ENCODE data around the gene PLEKHD1.

Gene PLEKHD1

DNA sequence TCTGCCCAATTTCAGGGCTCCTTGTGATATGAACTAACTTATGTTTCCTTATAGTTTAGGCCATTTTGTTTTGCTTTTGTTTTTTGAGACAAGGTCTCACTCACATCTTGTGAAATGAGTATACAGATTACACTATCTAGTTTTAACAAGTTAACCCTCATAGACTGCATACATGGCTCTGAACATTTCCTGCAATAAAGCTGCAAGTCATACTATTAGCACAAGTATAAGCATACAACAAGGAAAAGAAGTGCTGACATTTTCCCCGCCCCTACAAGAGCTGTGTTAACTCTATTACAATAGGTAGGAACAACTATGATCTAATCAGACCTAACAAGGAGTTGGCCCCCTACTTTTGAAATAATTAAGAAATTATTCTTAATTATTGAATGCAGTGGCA, 54.2 kb downstream of the PLEKHD1 start:
- Histone ChIP-seq H3K9me3 (ENCODE audit: control insufficient read depth, insufficient read depth, low read length) (no peaks in the 10 kb centered on the region), H3K4me1 (ENCODE audit: insufficient read depth, low read length) (no peaks in the 10 kb centered on the region), H3K9ac (ENCODE audit: low read depth, low read length) (no peak overlapping the region), H3K36me3 (ENCODE audit: insufficient read depth, low read length) (no peaks in the 10 kb centered on the region)

- H3K9ac ChIP-seq (ENCODE audit: low read depth, low read length): no peak overlapping the region
- H3K9me3 ChIP-seq (ENCODE audit: control insufficient read depth, insufficient read depth, low read length): no peaks in the 10 kb centered on the region
- no peaks in the 10 kb centered on the region for H3K36me3 ChIP-seq (ENCODE audit: insufficient read depth, low read length)
- H3K4me1 ChIP-seq (ENCODE audit: insufficient read depth, low read length): no peaks in the 10 kb centered on the region
Observed at GRCh38 chr14:69539631-69540410, 55.3 kb downstream of the PLEKHD1 start.

DNA sequence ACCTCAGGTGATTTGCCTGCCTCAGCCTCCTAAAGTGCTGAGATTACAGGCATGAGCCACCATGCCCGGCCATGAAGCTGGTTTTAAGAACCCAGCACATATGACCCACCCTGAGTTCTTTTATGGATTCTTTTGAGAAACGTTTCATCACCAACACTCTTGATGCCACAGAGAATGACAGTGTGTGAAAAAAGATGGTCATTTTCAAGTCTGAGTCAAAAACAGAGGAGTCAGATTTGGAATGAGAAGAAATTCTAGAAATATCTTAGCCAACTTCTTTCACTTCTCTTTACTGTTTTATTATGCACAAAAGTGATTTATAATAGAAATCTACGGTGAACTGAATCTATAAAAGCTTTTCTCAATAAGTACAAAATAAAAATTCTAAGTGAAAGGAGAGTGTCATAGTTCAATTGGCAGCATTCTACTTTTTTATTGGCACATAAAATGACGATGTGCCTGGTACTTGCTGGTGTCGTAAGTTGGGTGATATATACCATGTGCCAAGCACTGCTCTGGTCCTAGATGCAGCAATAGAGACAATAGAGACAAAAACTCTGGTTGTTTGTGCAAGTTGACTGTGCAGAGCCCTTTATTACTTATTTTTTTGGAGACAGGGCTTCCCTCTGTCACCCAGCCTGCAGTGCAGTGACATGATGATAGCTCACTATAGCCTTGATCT, 56.3 kb downstream of the PLEKHD1 start:
- no peaks in the 10 kb centered on the region for H3K36me3 ChIP-seq (ENCODE audit: insufficient read depth, low read length)
- H3K9ac ChIP-seq (ENCODE audit: low read depth, low read length): no peak overlapping the region
- no peaks in the 10 kb centered on the region for H3K4me1 ChIP-seq (ENCODE audit: insufficient read depth, low read length)
- no peaks in the 10 kb centered on the region for H3K9me3 ChIP-seq (ENCODE audit: control insufficient read depth, insufficient read depth, low read length)

DNA sequence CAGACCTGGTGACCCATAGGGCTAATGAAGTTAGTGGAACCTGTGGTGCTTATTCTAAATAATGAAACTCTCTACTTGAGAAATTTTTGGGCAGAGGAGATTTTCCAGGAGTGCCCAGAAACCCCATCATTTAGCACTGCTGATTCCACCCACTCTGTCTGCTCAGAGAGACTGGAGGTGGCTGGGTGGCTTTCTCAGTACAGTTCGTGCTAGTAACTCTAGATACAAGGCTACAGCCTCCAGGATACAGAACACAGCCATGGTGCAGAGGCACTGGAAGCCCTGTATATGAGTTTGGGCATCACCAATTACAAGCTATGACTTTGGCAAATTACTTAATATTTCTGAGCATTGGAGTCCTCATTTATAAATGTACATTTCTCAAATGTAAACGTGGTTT, 57.8 kb downstream of the PLEKHD1 start:
- Histone ChIP-seq H3K36me3 (ENCODE audit: insufficient read depth, low read length) (no peaks in the 10 kb centered on the region), H3K9ac (ENCODE audit: low read depth, low read length) (no peak overlapping the region), H3K9me3 (ENCODE audit: control insufficient read depth, insufficient read depth, low read length) (no peaks in the 10 kb centered on the region), H3K4me1 (ENCODE audit: insufficient read depth, low read length) (no peaks in the 10 kb centered on the region)

GRCh38 chr14:69543341-69544115, 59.0 kb downstream of the PLEKHD1 start:
- H3K4me1 ChIP-seq (ENCODE audit: insufficient read depth, low read length): no peaks in the 10 kb centered on the region
- H3K36me3 ChIP-seq (ENCODE audit: insufficient read depth, low read length): no peaks in the 10 kb centered on the region
- no peak overlapping the region for H3K9ac ChIP-seq (ENCODE audit: low read depth, low read length)

GRCh38 chr14:69547701-69548348, 63.3 kb downstream of the PLEKHD1 start:
- peak overlapping the region; percentile 56; the same call in 1 of the 2 replicates for H3K9ac ChIP-seq (ENCODE audit: low read depth, low read length)

More at GRCh38 chr14:69543341-69544115, 59.0 kb downstream of the PLEKHD1 start:
- H3K9me3 ChIP-seq (ENCODE audit: control insufficient read depth, insufficient read depth, low read length): no peaks in the 10 kb centered on the region

GRCh38 chr14:69548566-69548965, 64.0 kb downstream of the PLEKHD1 start:
- no peaks in the 10 kb centered on the region for H3K36me3 ChIP-seq (ENCODE audit: insufficient read depth, low read length)
- peaks cover 6% of the 10 kb centered on the region; the same call in 1 of the 2 replicates for H3K4me1 ChIP-seq (ENCODE audit: insufficient read depth, low read length)
- H3K9ac ChIP-seq (ENCODE audit: low read depth, low read length): no peak overlapping the region
- no peaks in the 10 kb centered on the region for H3K9me3 ChIP-seq (ENCODE audit: control insufficient read depth, insufficient read depth, low read length)

More at GRCh38 chr14:69547701-69548348, 63.3 kb downstream of the PLEKHD1 start:
- Histone ChIP-seq H3K36me3 (ENCODE audit: insufficient read depth, low read length) (no peaks in the 10 kb centered on the region), H3K9me3 (ENCODE audit: control insufficient read depth, insufficient read depth, low read length) (no peaks in the 10 kb centered on the region), H3K4me1 (ENCODE audit: insufficient read depth, low read length) (peaks cover 6% of the 10 kb centered on the region; the same call in 1 of the 2 replicates)

GRCh38 chr14:69551511-69551910, 67.0 kb downstream of the PLEKHD1 start:
- Histone ChIP-seq H3K36me3 (ENCODE audit: insufficient read depth, low read length) (no peaks in the 10 kb centered on the region), H3K4me1 (ENCODE audit: insufficient read depth, low read length) (peaks cover 6% of the 10 kb centered on the region; the same call in 1 of the 2 replicates), H3K9ac (ENCODE audit: low read depth, low read length) (no peak overlapping the region), H3K9me3 (ENCODE audit: control insufficient read depth, insufficient read depth, low read length) (no peaks in the 10 kb centered on the region)

DNA sequence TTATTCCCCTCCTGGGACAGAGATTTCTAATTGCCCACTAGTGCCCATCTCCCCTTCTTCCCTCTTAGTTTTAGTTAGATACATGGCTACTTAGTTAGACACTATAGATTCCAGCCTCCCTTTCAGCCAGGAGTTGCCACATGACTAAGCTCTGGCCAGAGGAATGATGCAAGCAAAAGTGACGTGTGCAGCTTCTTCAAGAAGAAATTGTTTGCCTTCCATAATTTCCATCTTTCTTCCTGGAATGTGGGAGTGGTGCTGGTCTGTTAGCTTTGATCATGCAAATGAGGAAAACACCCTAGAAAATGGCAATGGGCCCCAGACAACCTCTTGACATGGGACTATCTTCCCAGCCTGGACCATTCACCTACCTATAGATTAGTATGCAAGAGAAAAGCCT, 68.7 kb downstream of the PLEKHD1 start:
- H3K36me3 ChIP-seq (ENCODE audit: insufficient read depth, low read length): no peaks in the 10 kb centered on the region
- H3K9me3 ChIP-seq (ENCODE audit: control insufficient read depth, insufficient read depth, low read length): no peaks in the 10 kb centered on the region
- H3K9ac ChIP-seq (ENCODE audit: low read depth, low read length): no peak overlapping the region
- peaks cover 6% of the 10 kb centered on the region; the same call in 1 of the 2 replicates for H3K4me1 ChIP-seq (ENCODE audit: insufficient read depth, low read length)

- Histone ChIP-seq H3K4me1 (ENCODE audit: insufficient read depth, low read length) (peaks cover 6% of the 10 kb centered on the region; the same call in 1 of the 2 replicates), H3K9ac (ENCODE audit: low read depth, low read length) (no peak overlapping the region), H3K36me3 (ENCODE audit: insufficient read depth, low read length) (no peaks in the 10 kb centered on the region), H3K9me3 (ENCODE audit: control insufficient read depth, insufficient read depth, low read length) (no peaks in the 10 kb centered on the region)
Observed at GRCh38 chr14:69554500-69554899, 70.0 kb downstream of the PLEKHD1 start.

DNA sequence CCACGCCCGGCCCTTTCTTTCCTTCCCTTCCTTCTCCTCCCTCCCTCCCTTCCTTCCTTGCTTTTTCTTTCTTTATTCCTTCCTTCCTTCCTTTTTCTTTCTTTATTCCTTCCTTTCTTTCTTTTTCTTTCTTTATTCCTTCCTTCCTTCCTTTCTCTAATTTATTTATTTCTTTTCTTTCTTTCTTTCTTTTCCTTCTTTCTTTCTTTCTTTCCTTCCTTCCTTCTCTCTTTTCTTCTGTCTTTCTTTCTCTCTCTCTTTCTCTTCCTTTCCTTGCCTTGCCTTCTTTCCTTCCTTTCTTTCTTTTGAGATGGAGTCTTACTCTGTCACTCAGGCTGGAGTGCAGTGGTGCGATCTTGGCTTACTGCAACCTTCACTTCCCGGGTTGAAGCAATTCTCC, 74.2 kb downstream of the PLEKHD1 start:
- Histone ChIP-seq H3K36me3 (ENCODE audit: insufficient read depth, low read length) (no peaks in the 10 kb centered on the region), H3K9me3 (ENCODE audit: control insufficient read depth, insufficient read depth, low read length) (no peaks in the 10 kb centered on the region), H3K4me1 (ENCODE audit: insufficient read depth, low read length) (no peaks in the 10 kb centered on the region; the same call in 1 of the 2 replicates), H3K9ac (ENCODE audit: low read depth, low read length) (no peak overlapping the region)

- no peaks in the 10 kb centered on the region for H3K9me3 ChIP-seq (ENCODE audit: control insufficient read depth, insufficient read depth, low read length)
- H3K36me3 ChIP-seq (ENCODE audit: insufficient read depth, low read length): no peaks in the 10 kb centered on the region
- H3K4me1 ChIP-seq (ENCODE audit: insufficient read depth, low read length): no peaks in the 10 kb centered on the region; the same call in 1 of the 2 replicates
- H3K9ac ChIP-seq (ENCODE audit: low read depth, low read length): no peak overlapping the region
Observed at GRCh38 chr14:69559581-69560011, 75.1 kb downstream of the PLEKHD1 start.

DNA sequence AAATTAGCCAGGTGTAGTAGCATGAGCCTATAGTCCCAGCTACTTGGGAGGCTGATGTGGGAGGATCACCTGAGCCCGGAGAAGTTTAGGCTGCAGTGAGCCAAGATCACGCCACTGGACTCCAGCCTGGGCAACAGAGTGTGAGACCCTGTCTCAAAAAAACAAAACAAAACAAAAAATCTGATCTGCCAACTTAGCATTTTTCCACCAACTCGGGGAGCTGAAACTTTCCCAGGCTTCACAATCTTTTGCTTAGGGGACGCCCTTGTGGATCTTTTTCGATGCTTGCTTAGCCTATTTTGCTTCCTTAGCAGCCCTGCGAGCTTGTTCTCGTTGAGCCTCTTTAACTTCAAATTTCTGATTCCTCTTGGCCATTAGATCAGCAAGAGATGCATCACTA, 76.3 kb downstream of the PLEKHD1 start:
- H3K4me1 ChIP-seq (ENCODE audit: insufficient read depth, low read length): no peaks in the 10 kb centered on the region; the same call in 1 of the 2 replicates

DNA sequence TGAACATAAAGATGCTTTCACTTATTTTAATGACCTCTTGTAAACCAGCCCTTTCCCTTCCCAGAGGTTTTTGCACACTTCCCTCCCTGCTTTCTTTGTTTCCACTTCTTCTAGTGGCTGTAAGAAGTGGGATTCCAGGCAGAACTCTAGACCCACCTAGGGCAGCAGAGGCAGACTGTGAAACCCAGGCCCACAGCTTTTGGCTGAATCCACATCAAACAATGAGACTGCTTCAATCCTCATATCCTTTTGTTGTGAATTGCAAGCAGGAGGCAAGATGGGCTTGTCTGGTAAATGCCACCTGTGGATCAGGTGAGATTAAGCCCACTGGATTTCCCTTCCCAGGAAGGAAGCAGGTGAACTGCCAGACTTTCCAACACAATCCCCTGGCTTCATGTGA, 77.4 kb downstream of the PLEKHD1 start:
- H3K4me1 ChIP-seq (ENCODE audit: insufficient read depth, low read length): no peaks in the 10 kb centered on the region; the same call in 1 of the 2 replicates
- no peaks in the 10 kb centered on the region for H3K9me3 ChIP-seq (ENCODE audit: control insufficient read depth, insufficient read depth, low read length)

More for the DNA sequence above, 76.3 kb downstream of the PLEKHD1 start:
- Histone ChIP-seq H3K36me3 (ENCODE audit: insufficient read depth, low read length) (no peaks in the 10 kb centered on the region), H3K9ac (ENCODE audit: low read depth, low read length) (no peak overlapping the region), H3K9me3 (ENCODE audit: control insufficient read depth, insufficient read depth, low read length) (no peaks in the 10 kb centered on the region)

More for the DNA sequence above, 77.4 kb downstream of the PLEKHD1 start:
- Histone ChIP-seq H3K9ac (ENCODE audit: low read depth, low read length) (no peak overlapping the region), H3K36me3 (ENCODE audit: insufficient read depth, low read length) (no peaks in the 10 kb centered on the region)

Measured in ES-I3 (cell line).